G401 (cell line): ENCODE results near the gene DIP2C. TPM values are rescaled to one million over a fixed set of nuclear protein-coding genes. Genes with fewer than 3 reads are reported as not detected.

ENCODE experiments used
- DNase-seq: peaks from one replicate; pipeline ENCODE4 v3.0.0-alpha.2; 2015; ENCODE audit warnings: low spot score
- in situ Hi-C: cut with HindIII; loops from 2 replicates; pipeline ENCODE4 v1.10.0; 2016; ENCODE audit warnings: low sequenced_read_pairs, mixed read lengths
- total RNA-seq: library from RNA; depleted of rRNA; stranded (reverse); fragments of >200 nt; shearing (Covaris generic); gene quantifications from 2 replicates; pipeline ENCODE4 v1.2.3, GENCODE V29; 2014

Gene DIP2C
- total RNA-seq, 1 experiment from 2014 or later: 9.0 TPM

GRCh38 chr10:569961-570627 is 119.4 kb downstream of the DIP2C start:
- in situ Hi-C loops: no loop called here

DNA sequence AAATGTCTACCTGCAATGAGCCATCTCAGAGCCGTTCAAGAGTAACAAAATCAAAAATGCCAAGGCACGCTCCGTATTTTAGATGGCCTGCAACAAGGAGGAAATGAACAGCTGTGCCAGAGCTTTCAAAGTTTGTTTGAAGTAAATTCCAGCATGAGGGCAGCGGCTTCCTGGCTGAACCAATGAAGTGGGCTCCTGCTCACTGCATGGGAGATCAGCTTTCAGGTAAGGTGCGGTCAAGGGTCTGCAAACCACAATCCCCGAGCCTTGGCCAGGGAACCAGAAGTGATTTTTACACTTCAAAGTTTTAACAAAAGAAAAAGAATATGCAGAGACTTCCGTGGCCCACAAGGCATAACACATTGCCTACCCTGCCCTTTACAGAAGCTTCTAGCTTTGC is 120.6 kb downstream of the DIP2C start:
- DNase-seq: no peak
- in situ Hi-C loops: no loop called here

More at GRCh38 chr10:569961-570627, 119.4 kb downstream of the DIP2C start:
- DNase-seq: no peak

GRCh38 chr10:567869-568268 is 121.6 kb downstream of the DIP2C start:
- in situ Hi-C loops: no loop called here
- no peak for DNase-seq

DNA sequence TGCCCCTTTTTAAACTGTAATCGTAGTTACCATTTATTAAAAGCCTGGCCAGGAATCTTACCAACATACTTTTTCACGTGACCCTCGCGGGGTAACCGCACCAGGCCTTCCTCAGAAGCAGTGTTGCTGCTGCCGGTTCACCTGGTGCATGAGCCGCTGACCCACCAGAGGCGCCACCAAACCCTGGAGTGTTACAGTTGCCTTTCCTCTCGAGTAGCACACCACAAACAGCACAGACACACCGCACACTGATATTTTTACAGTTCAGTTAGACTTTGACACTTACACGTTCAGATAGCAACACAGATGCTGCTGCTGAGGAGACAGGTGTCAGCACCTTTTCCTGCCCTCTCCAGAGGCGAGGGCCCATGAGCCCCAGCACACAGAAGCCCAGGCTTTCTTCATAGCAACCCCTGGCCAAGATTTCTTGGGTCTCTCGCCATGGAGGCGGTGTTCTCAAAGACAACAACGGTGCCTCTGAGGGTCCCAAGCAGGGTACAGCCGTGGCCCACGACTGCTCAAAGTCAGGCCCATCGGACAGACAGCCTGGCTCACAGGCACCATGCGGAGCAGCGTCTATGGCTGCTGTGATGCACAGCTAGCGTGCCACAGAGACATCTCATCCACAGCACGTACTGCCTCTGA is 123.1 kb downstream of the DIP2C start:
- no peak for DNase-seq
- in situ Hi-C loops: no loop called here

GRCh38 chr10:565676-566075 is 123.8 kb downstream of the DIP2C start:
- in situ Hi-C loops: no loop called here
- DNase-seq: no peak

- DNase-seq: no peak
- in situ Hi-C loops: no loop called here
These were observed 124.3 kb downstream of the DIP2C start for GRCh38 chr10:565146-565545.

GRCh38 chr10:563827-564226 is 125.6 kb downstream of the DIP2C start:
- in situ Hi-C loops: no loop called here

GRCh38 chr10:562142-562541 is 127.3 kb downstream of the DIP2C start:
- DNase-seq: peak; percentile 54
- in situ Hi-C loops: no loop called here

More at GRCh38 chr10:563827-564226, 125.6 kb downstream of the DIP2C start:
- DNase-seq: no peak

GRCh38 chr10:561721-562120 is 127.7 kb downstream of the DIP2C start:
- in situ Hi-C loops: no loop called here
- DNase-seq: peak; percentile 60

DNA sequence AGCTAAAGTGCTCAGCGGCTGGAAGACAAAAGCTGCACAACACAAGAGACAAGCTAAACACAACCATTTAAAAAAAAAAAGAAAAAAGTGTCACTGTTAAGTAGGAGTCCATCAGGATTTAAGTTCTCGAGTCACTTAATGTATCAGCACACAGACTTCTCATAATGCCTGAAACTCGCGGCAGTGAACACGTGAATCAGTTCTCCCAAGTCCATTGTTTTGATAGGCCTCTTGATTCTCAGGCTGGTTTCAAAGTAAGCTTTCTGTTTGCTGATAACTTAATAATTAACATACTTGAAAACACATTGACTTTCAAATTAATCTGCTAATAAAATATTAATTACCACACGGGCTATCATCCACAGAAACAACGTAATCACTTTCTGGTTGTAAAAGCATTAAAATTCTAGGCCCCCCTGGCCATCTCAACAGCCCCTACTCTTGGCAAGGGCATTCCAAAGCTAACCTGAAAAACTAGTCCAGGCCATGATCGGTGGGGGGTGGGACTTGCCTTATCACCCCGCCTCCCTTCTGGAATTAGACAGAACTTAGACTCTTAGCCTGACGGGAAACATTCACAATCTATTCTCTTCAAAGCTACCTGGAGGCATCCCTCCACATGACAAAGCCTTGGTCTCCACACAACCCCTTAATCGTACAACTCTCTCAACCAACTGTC is 129.0 kb downstream of the DIP2C start:
- no peak for DNase-seq
- in situ Hi-C loops: no loop called here

DNA sequence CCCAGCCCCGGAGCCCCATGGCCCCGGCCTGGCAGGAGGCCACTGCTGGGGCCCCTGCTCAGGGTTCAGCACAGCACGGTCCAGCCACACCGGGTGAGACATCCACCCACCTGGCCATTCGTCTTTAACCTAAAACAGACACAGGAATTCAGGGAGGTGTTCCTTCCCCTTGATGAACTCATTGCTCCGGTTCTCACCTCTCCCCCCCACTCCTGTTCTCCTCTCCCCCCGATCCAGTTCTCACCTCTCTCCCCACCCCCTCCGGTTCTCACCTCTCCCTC is 129.8 kb downstream of the DIP2C start:
- in situ Hi-C loops: no loop called here
- no peak for DNase-seq

DNA sequence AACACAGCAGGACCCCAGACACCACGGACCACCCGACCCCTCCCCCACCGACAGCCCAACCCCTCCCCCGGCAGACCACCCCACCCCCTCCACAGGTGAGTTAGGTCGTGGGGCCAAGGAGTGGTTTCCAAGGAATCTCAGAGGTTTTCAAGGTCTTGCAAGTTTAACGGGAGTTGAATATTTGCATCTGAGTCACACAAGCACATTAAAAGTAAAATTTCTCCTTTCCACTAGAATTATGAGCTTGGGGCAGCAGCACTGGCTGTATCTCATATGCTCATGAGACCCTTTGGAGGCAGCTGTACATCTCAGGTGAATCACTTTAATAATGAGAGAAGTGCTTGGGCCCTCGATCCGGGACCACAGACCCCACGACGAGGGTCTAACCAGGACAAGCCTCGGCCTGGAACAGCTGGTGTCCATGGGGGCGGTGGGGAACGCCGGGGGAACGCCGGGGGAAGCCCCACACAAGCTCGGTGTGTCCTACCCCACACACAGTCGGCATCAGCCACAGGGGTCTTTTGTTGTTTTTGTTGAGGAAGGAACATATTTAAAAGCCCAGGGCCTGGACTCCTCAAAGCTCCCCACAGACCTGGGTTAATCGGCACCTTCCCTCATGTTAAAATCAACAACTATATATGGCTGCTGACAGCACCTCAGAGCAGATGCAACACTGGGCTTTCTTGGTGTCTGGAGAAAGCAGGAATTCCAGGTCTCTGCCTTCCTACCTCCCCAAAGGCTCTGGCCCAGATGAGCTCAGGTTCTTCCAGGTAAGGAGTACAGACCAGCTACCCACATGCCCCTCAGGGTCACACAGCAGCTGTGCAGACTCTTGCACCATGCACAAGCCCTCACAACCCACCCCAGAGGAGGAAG is 130.3 kb downstream of the DIP2C start:
- DNase-seq: no peak
- in situ Hi-C loops: no loop called here

DNA sequence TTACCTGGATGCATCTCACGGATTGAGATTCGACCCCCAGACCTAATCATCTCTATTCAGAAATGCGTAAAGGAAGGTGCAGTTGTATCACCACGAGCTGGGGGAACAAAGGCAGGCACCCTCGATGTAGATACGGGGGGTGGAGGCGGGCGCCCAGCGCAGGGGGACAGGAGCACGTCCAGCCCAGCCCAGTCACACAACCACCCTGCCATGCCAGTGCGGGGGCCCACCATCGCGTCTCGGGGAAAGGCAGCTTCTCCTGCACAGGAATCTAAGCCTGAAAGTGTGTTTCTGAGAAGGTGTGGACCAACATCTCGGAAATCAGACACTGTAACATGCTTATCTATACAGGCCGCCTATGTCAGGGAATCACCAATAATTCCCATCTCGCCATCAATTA is 131.1 kb downstream of the DIP2C start:
- in situ Hi-C loops: no loop called here
- no peak for DNase-seq

GRCh38 chr10:557792-558328 is 131.6 kb downstream of the DIP2C start:
- DNase-seq: no peak
- in situ Hi-C loops: no loop called here

- peak; percentile 71 for DNase-seq
- in situ Hi-C loops: no loop called here
These were observed 132.4 kb downstream of the DIP2C start for GRCh38 chr10:556971-557637.

DNA sequence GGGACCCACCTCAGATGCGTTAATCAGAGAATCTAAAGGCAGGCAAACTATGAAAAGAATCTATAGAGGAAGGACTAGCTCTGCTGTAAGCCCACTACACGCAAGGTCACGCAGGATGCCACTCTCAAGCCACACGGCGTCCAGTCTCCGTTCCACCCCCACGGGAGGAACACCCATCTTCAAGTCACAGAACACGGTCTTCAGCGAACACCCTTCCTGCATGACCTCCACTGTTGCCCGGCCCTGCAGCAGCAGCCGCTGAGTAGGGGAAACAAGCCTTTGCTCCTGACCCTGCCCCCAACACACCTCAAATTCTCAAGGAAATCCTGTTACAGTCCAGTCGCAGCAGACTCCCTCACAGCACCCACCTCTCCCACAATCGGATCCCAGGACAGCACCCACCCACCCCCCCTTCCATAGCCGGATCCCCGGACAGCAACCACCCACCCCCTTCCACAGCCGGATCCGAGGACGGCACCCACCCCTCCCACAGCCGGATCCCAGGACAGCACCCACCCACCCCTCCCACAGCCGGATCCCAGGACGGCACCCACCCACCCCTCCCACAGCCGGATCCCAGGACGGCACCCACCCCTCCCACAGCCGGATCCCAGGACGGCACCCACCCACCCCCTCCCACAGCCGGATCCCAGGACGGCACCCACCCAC is 133.7 kb downstream of the DIP2C start:
- no peak for DNase-seq
- in situ Hi-C loops: no loop called here

- in situ Hi-C loops: no loop called here
- no peak for DNase-seq
These were observed 134.2 kb downstream of the DIP2C start for GRCh38 chr10:555281-555680.

GRCh38 chr10:554182-554848 is 135.2 kb downstream of the DIP2C start:
- in situ Hi-C loops: no loop called here
- DNase-seq: no peak
